ENCODE data around the gene MACROD2.

Gene MACROD2

GRCh38 chr20:14295770-14296309 lies 300.5 kb downstream of the MACROD2 start:
- CTCF ChIA-PET = no interaction called here
- Mint-ChIP-seq H3K9me3 (peaks cover 6% of the 10 kb centered on the region), H3K27ac (no peak overlapping the region), H3K27me3 (no peaks in the 10 kb centered on the region), H3K4me1 (no peaks in the 10 kb centered on the region), H3K4me3 (no peak overlapping the region), H3K36me3 (no peaks in the 10 kb centered on the region)
- DNase-seq = no peak

- H3K27ac Mint-ChIP-seq = no peak overlapping the region
- no peak overlapping the region for H3K4me3 Mint-ChIP-seq
- peaks cover 6% of the 10 kb centered on the region for H3K9me3 Mint-ChIP-seq
- CTCF ChIA-PET = no interaction called here
- no peaks in the 10 kb centered on the region for H3K27me3 Mint-ChIP-seq
- DNase-seq = no peak
- H3K4me1 Mint-ChIP-seq = no peaks in the 10 kb centered on the region
- H3K36me3 Mint-ChIP-seq = no peaks in the 10 kb centered on the region
Measured at GRCh38 chr20:14299831-14300230, 304.5 kb downstream of the MACROD2 start.

GRCh38 chr20:14303106-14303505 lies 307.8 kb downstream of the MACROD2 start:
- CTCF ChIA-PET = no interaction called here

GRCh38 chr20:14303651-14304050 lies 308.3 kb downstream of the MACROD2 start:
- CTCF ChIA-PET = no interaction called here
- H3K9me3 Mint-ChIP-seq = peaks cover 1% of the 10 kb centered on the region
- no peaks in the 10 kb centered on the region for H3K27me3 Mint-ChIP-seq
- no peak for DNase-seq
- no peak overlapping the region for H3K27ac Mint-ChIP-seq
- no peaks in the 10 kb centered on the region for H3K36me3 Mint-ChIP-seq
- H3K4me3 Mint-ChIP-seq = no peak overlapping the region
- H3K4me1 Mint-ChIP-seq = no peaks in the 10 kb centered on the region

More at GRCh38 chr20:14303106-14303505, 307.8 kb downstream of the MACROD2 start:
- H3K36me3 Mint-ChIP-seq = no peaks in the 10 kb centered on the region
- H3K4me3 Mint-ChIP-seq = no peak overlapping the region
- H3K27me3 Mint-ChIP-seq = no peaks in the 10 kb centered on the region
- H3K27ac Mint-ChIP-seq = no peak overlapping the region
- DNase-seq = no peak
- H3K9me3 Mint-ChIP-seq = peaks cover 4% of the 10 kb centered on the region
- no peaks in the 10 kb centered on the region for H3K4me1 Mint-ChIP-seq

- Mint-ChIP-seq H3K36me3 (no peaks in the 10 kb centered on the region), H3K9me3 (no peaks in the 10 kb centered on the region), H3K4me3 (no peak overlapping the region), H3K27ac (no peak overlapping the region), H3K27me3 (no peaks in the 10 kb centered on the region), H3K4me1 (no peaks in the 10 kb centered on the region)
- CTCF ChIA-PET = no interaction called here
- DNase-seq = no peak
Measured at GRCh38 chr20:14304472-14304871, 309.2 kb downstream of the MACROD2 start.

- H3K36me3 Mint-ChIP-seq = no peaks in the 10 kb centered on the region
- CTCF ChIA-PET = interaction anchor here (0.7 kb wide), 2 partner anchors 14 to 44 kb away, joined by 3 read pairs; no protein-coding TSS in a partner anchor
- H3K27ac Mint-ChIP-seq = no peak overlapping the region
- no peak for DNase-seq
- H3K9me3 Mint-ChIP-seq = no peaks in the 10 kb centered on the region
- H3K4me3 Mint-ChIP-seq = no peak overlapping the region
- no peaks in the 10 kb centered on the region for H3K4me1 Mint-ChIP-seq
- H3K27me3 Mint-ChIP-seq = no peaks in the 10 kb centered on the region
Measured at GRCh38 chr20:14307956-14308355, 312.6 kb downstream of the MACROD2 start.

- DNase-seq = no peak
- H3K27ac Mint-ChIP-seq = no peak overlapping the region
- CTCF ChIA-PET = no interaction called here
- H3K27me3 Mint-ChIP-seq = no peaks in the 10 kb centered on the region
- no peaks in the 10 kb centered on the region for H3K36me3 Mint-ChIP-seq
- H3K9me3 Mint-ChIP-seq = no peaks in the 10 kb centered on the region
- no peak overlapping the region for H3K4me3 Mint-ChIP-seq
- H3K4me1 Mint-ChIP-seq = no peaks in the 10 kb centered on the region
Measured at GRCh38 chr20:14310977-14311627, 315.8 kb downstream of the MACROD2 start.

- Mint-ChIP-seq H3K27ac (no peak overlapping the region), H3K27me3 (no peaks in the 10 kb centered on the region), H3K4me3 (no peak overlapping the region), H3K9me3 (peaks cover 3% of the 10 kb centered on the region), H3K36me3 (no peaks in the 10 kb centered on the region), H3K4me1 (no peaks in the 10 kb centered on the region)
- CTCF ChIA-PET = no interaction called here
- no peak for DNase-seq
Measured at GRCh38 chr20:14312001-14312400, 316.7 kb downstream of the MACROD2 start.

- no peaks in the 10 kb centered on the region for H3K27me3 Mint-ChIP-seq
- CTCF ChIA-PET = no interaction called here
- H3K9me3 Mint-ChIP-seq = peaks cover 5% of the 10 kb centered on the region
- no peak overlapping the region for H3K27ac Mint-ChIP-seq
- H3K4me1 Mint-ChIP-seq = no peaks in the 10 kb centered on the region
- no peaks in the 10 kb centered on the region for H3K36me3 Mint-ChIP-seq
- no peak overlapping the region for H3K4me3 Mint-ChIP-seq
- no peak for DNase-seq
Measured at GRCh38 chr20:14313341-14314020, 318.2 kb downstream of the MACROD2 start.

- Mint-ChIP-seq H3K27ac (no peak overlapping the region), H3K36me3 (no peaks in the 10 kb centered on the region), H3K27me3 (no peaks in the 10 kb centered on the region), H3K9me3 (peaks cover 13% of the 10 kb centered on the region), H3K4me1 (no peaks in the 10 kb centered on the region), H3K4me3 (no peak overlapping the region)
- no peak for DNase-seq
- CTCF ChIA-PET = no interaction called here
Measured at GRCh38 chr20:14319704-14320103, 324.4 kb downstream of the MACROD2 start.

- H3K4me1 Mint-ChIP-seq = no peaks in the 10 kb centered on the region
- no peaks in the 10 kb centered on the region for H3K36me3 Mint-ChIP-seq
- CTCF ChIA-PET = no interaction called here
Measured at GRCh38 chr20:14331646-14332045, 336.3 kb downstream of the MACROD2 start.

GRCh38 chr20:14332866-14333265 lies 337.6 kb downstream of the MACROD2 start:
- Mint-ChIP-seq H3K36me3 (no peaks in the 10 kb centered on the region), H3K27ac (no peak overlapping the region), H3K4me1 (no peaks in the 10 kb centered on the region), H3K4me3 (no peak overlapping the region), H3K27me3 (no peaks in the 10 kb centered on the region), H3K9me3 (no peaks in the 10 kb centered on the region)
- no peak for DNase-seq
- CTCF ChIA-PET = no interaction called here

More at GRCh38 chr20:14331646-14332045, 336.3 kb downstream of the MACROD2 start:
- Mint-ChIP-seq H3K27me3 (no peaks in the 10 kb centered on the region), H3K9me3 (no peaks in the 10 kb centered on the region), H3K4me3 (no peak overlapping the region), H3K27ac (no peak overlapping the region)
- no peak for DNase-seq

GRCh38 chr20:14333721-14334120 lies 338.4 kb downstream of the MACROD2 start:
- no peak overlapping the region for H3K27ac Mint-ChIP-seq

GRCh38 chr20:14334306-14334930 lies 339.1 kb downstream of the MACROD2 start:
- no peaks in the 10 kb centered on the region for H3K4me1 Mint-ChIP-seq
- no peaks in the 10 kb centered on the region for H3K36me3 Mint-ChIP-seq
- H3K27me3 Mint-ChIP-seq = no peaks in the 10 kb centered on the region
- no peaks in the 10 kb centered on the region for H3K9me3 Mint-ChIP-seq
- H3K27ac Mint-ChIP-seq = no peak overlapping the region
- no peak overlapping the region for H3K4me3 Mint-ChIP-seq
- CTCF ChIA-PET = no interaction called here
- no peak for DNase-seq

More at GRCh38 chr20:14333721-14334120, 338.4 kb downstream of the MACROD2 start:
- DNase-seq = no peak
- Mint-ChIP-seq H3K4me1 (no peaks in the 10 kb centered on the region), H3K4me3 (no peak overlapping the region), H3K9me3 (no peaks in the 10 kb centered on the region), H3K36me3 (no peaks in the 10 kb centered on the region), H3K27me3 (no peaks in the 10 kb centered on the region)
- CTCF ChIA-PET = no interaction called here

- H3K4me3 Mint-ChIP-seq = no peak overlapping the region
- H3K27me3 Mint-ChIP-seq = no peaks in the 10 kb centered on the region
- CTCF ChIA-PET = no interaction called here
- H3K4me1 Mint-ChIP-seq = no peaks in the 10 kb centered on the region
- H3K27ac Mint-ChIP-seq = no peak overlapping the region
- no peaks in the 10 kb centered on the region for H3K36me3 Mint-ChIP-seq
- no peak for DNase-seq
- H3K9me3 Mint-ChIP-seq = peaks cover 2% of the 10 kb centered on the region
Measured at GRCh38 chr20:14335052-14335451, 339.7 kb downstream of the MACROD2 start.

All from activated naive CD4-positive, alpha-beta T cell treated with anti-CD3 and anti-CD28 coated beads, Interleukin-2, amount 10 ng/mL, durations not matched to agents 7 days and 5 days (primary cell).